GM18520 (cell line): ENCODE results near the gene FGF22.
"Not testable (repeated sequence)": the region's sequence is repeated elsewhere in the genome, so short reads cannot be mapped to it uniquely, and the experiment has no call there.

ENCODE experiments used
- ATAC-seq: cut with Tn5 transposase; IDR thresholded peaks from one replicate; pipeline ENCODE4 v1.9.1; 2021; ENCODE audit not compliant: unreplicated experiment

The FGF22 gene

GRCh38 chr19:607301-608154, 32.2 kb upstream of the FGF22 start:
- ATAC-seq, result no peak

- ATAC-seq, result no peak
Observed at GRCh38 chr19:608155-609003, 31.3 kb upstream of the FGF22 start.

GRCh38 chr19:609004-609346, 30.7 kb upstream of the FGF22 start:
- no peak for ATAC-seq

- ATAC-seq, result no peak
Observed at GRCh38 chr19:610071-610800, 29.4 kb upstream of the FGF22 start.

- no peak for ATAC-seq
Observed at GRCh38 chr19:610801-611480, 28.7 kb upstream of the FGF22 start.

- ATAC-seq, result no peak
Observed at GRCh38 chr19:611481-611868, 28.2 kb upstream of the FGF22 start.

GRCh38 chr19:612941-613340, 26.7 kb upstream of the FGF22 start:
- no peak for ATAC-seq

- ATAC-seq, result no peak
Observed at GRCh38 chr19:613732-614567, 25.7 kb upstream of the FGF22 start.

- no peak for ATAC-seq
Observed at GRCh38 chr19:615619-616018, 24.1 kb upstream of the FGF22 start.

GRCh38 chr19:616062-616700, 23.5 kb upstream of the FGF22 start:
- no peak for ATAC-seq

GRCh38 chr19:616747-617526, 22.7 kb upstream of the FGF22 start:
- ATAC-seq, result no peak

GRCh38 chr19:617551-618246, 22.0 kb upstream of the FGF22 start:
- ATAC-seq, result no peak

- ATAC-seq, result no peak
Observed at GRCh38 chr19:618247-618619, 21.4 kb upstream of the FGF22 start.

GRCh38 chr19:618674-619285, 20.9 kb upstream of the FGF22 start:
- no peak for ATAC-seq

- no peak for ATAC-seq
Observed at GRCh38 chr19:619286-620002, 20.2 kb upstream of the FGF22 start.

GRCh38 chr19:620166-620862, 19.4 kb upstream of the FGF22 start:
- ATAC-seq, result no peak

GRCh38 chr19:621191-621590, 18.5 kb upstream of the FGF22 start:
- ATAC-seq, result not testable (repeated sequence)
